Chondrocyte (in vitro differentiated cells): ENCODE results near the gene SLC25A10. TPM values are rescaled to one million over a fixed set of nuclear protein-coding genes. Genes with fewer than 3 reads are reported as not detected.

Experiments
- DNase-seq: peaks from one replicate; pipeline ENCODE4 v3.0.0; 2021; ENCODE audit warnings: mixed read lengths, low spot score
- H3K27ac Mint-ChIP-seq: one replicate; pipeline ENCODE4 v1.8.0; 2021; ENCODE audit warnings: mild to moderate bottlenecking, moderate library complexity, mixed read lengths; ENCODE audit not compliant: unreplicated experiment
- H3K27me3 Mint-ChIP-seq: 2 replicates; pipeline ENCODE4 v1.8.0; 2021; ENCODE audit warnings: low read depth, mixed read lengths
- H3K36me3 Mint-ChIP-seq: 2 replicates; pipeline ENCODE4 v1.8.0; 2021; ENCODE audit warnings: low read depth, mixed read lengths
- H3K4me1 Mint-ChIP-seq: 2 replicates; pipeline ENCODE4 v1.8.0; 2021; ENCODE audit warnings: low read depth, mild to moderate bottlenecking, mixed read lengths
- H3K4me3 Mint-ChIP-seq: one replicate; pipeline ENCODE4 v1.8.0; 2021; ENCODE audit warnings: mild to moderate bottlenecking, moderate library complexity, mixed read lengths; ENCODE audit not compliant: unreplicated experiment
- H3K9me3 Mint-ChIP-seq: 2 replicates; pipeline ENCODE4 v1.8.0; 2021; ENCODE audit warnings: low read depth, mixed read lengths
- CTCF ChIP-seq: fragments of 200-600 bp; sonication (generic); IDR thresholded peaks from 2 replicates; pipeline ENCODE4 v1.5.0; 2021; ENCODE audit warnings: antibody characterized with exemption, mild to moderate bottlenecking, moderate library complexity
- total RNA-seq: library from RNA; stranded (reverse); gene quantifications from 3 replicates; pipeline ENCODE4 v1.2.1, GENCODE V29; 2021

Gene SLC25A10
- total RNA-seq, 1 donor from 2014 or later, result 5.7 TPM

GRCh38 chr17:81666342-81667191 lies 45.5 kb upstream of the SLC25A10 start, which contains the start of the genes CCDC137 and OXLD1:
TSS of gene CCDC137 (plus strand) at chr17:81666737. CDS start at chr17:81666767, 30 bp downstream.
TSS of gene OXLD1 (minus strand) at chr17:81666605. CDS start at chr17:81666577, 28 bp downstream.
- DNase-seq, result peak; percentile 99
- no peak for TF ChIP-seq CTCF
- peaks cover 3% of the 10 kb centered on the region for H3K36me3 Mint-ChIP-seq
- peaks cover 26% of the 10 kb centered on the region for H3K4me1 Mint-ChIP-seq
- H3K27ac Mint-ChIP-seq, result peak within 1 kb of the TSS; percentile 77
- H3K27me3 Mint-ChIP-seq, result no peaks in the 10 kb centered on the region
- H3K9me3 Mint-ChIP-seq, result no peaks in the 10 kb centered on the region
- H3K4me3 Mint-ChIP-seq, result peak within 1 kb of the TSS; percentile 94

GRCh38 chr17:81667754-81668153 lies 44.3 kb upstream of the SLC25A10 start:
- Mint-ChIP-seq H3K27me3 (no peaks in the 10 kb centered on the region), H3K9me3 (no peaks in the 10 kb centered on the region), H3K4me3 (peak overlapping the region; percentile 94), H3K36me3 (peaks cover 3% of the 10 kb centered on the region), H3K4me1 (peaks cover 26% of the 10 kb centered on the region), H3K27ac (peak overlapping the region; percentile 59)
- DNase-seq, result no peak
- TF ChIP-seq CTCF, result peak; percentile 14

GRCh38 chr17:81672504-81672903 lies 39.6 kb upstream of the SLC25A10 start:
- H3K9me3 Mint-ChIP-seq, result no peaks in the 10 kb centered on the region
- peaks cover 15% of the 10 kb centered on the region for H3K4me1 Mint-ChIP-seq
- H3K36me3 Mint-ChIP-seq, result peaks cover 6% of the 10 kb centered on the region
- no peaks in the 10 kb centered on the region for H3K27me3 Mint-ChIP-seq
- no peak for TF ChIP-seq CTCF
- DNase-seq, result peak; percentile 90
- H3K4me3 Mint-ChIP-seq, result no peak overlapping the region
- no peak overlapping the region for H3K27ac Mint-ChIP-seq

GRCh38 chr17:81672954-81673353 lies 39.1 kb upstream of the SLC25A10 start:
- peaks cover 10% of the 10 kb centered on the region for H3K4me1 Mint-ChIP-seq
- no peak for TF ChIP-seq CTCF
- peaks cover 6% of the 10 kb centered on the region for H3K36me3 Mint-ChIP-seq
- no peaks in the 10 kb centered on the region for H3K9me3 Mint-ChIP-seq
- no peak overlapping the region for H3K27ac Mint-ChIP-seq
- H3K4me3 Mint-ChIP-seq, result no peak overlapping the region
- H3K27me3 Mint-ChIP-seq, result no peaks in the 10 kb centered on the region
- DNase-seq, result no peak

GRCh38 chr17:81673561-81674258 lies 38.4 kb upstream of the SLC25A10 start:
- Mint-ChIP-seq H3K27ac (no peak overlapping the region), H3K4me1 (peaks cover 5% of the 10 kb centered on the region), H3K9me3 (no peaks in the 10 kb centered on the region), H3K27me3 (no peaks in the 10 kb centered on the region), H3K36me3 (peaks cover 6% of the 10 kb centered on the region), H3K4me3 (no peak overlapping the region)
- no peak for TF ChIP-seq CTCF
- no peak for DNase-seq
